Aorta (tissue), 5 donors: ENCODE results near the gene NKD1. TPM values are rescaled to one million over a fixed set of nuclear protein-coding genes. Genes with fewer than 3 reads are reported as not detected.

ENCODE experiments used
- ATAC-seq: fragments of 200-7000 bp; cut with Tn5 transposase; one replicate; pipeline ENCODE4 v1.9.1; 2022; ENCODE audit warnings: moderate library complexity; ENCODE audit not compliant: low FRiP score
- DNase-seq, 2 donors: peaks; one replicate each; pipeline ENCODE4 v3.0.0-alpha.2; 2020
- H3K27ac ChIP-seq, 2 donors: one replicate each; pipeline ENCODE4 v1.5.1; 2013; ENCODE audit warnings: low read length in 2 of 2, mild to moderate bottlenecking in 2 of 2, moderate library complexity in 2 of 2, control low read depth in 1 of 2, inconsistent platforms in 1 of 2, low read depth in 1 of 2
- H3K27me3 ChIP-seq, 2 donors: one replicate each; pipeline ENCODE4 v1.6.1; 2013; ENCODE audit warnings: control low read depth in 1 of 2, low read length in 1 of 2, mild to moderate bottlenecking in 1 of 2, moderate library complexity in 1 of 2; ENCODE audit not compliant: insufficient read depth in 2 of 2, control insufficient read depth in 1 of 2
- H3K36me3 ChIP-seq, 2 donors: one replicate each; pipeline ENCODE4 v1.6.1; 2013; ENCODE audit warnings: control low read depth in 1 of 2, low read length in 1 of 2, mild to moderate bottlenecking in 1 of 2; ENCODE audit not compliant: insufficient read depth in 2 of 2, control insufficient read depth in 1 of 2
- H3K4me1 ChIP-seq, 2 donors: one replicate each; pipeline ENCODE4 v1.6.1; 2013; ENCODE audit warnings: low read length in 2 of 2, control low read depth in 1 of 2, mild to moderate bottlenecking in 1 of 2, moderate library complexity in 1 of 2; ENCODE audit not compliant: insufficient read depth in 2 of 2, control insufficient read depth in 1 of 2
- H3K4me3 ChIP-seq, 2 donors: one replicate each; pipeline ENCODE4 v1.5.1; 2013; ENCODE audit warnings: low read length in 2 of 2, control low read depth in 1 of 2, mild to moderate bottlenecking in 1 of 2
- H3K9me3 ChIP-seq: one replicate; pipeline ENCODE4 v1.6.1; 2013; ENCODE audit warnings: mild to moderate bottlenecking, low read length; ENCODE audit not compliant: control insufficient read depth
- WGBS, 2 donors: extraction: QIAGEN DNeasy Blood & Tissue Kit; methylation state at CpG; one replicate each; pipeline ENCODE4 v1.1.7; 2013; 5-methylcytosine and 5-hydroxymethylcytosine counted together
- intact Hi-C, 2 donors: fragments of 100-400 bp; cut with DNase I; formaldehyde crosslinking; loops; one replicate each; pipeline versions ENCODE4 v1.14.2 to v1.15.0; 2022
- polyA plus RNA-seq, 2 donors: library from polyadenylated mRNA; stranded (reverse); fragments of 200-250 nt; gene quantifications; one replicate each; pipeline ENCODE4 v1.2.3, GENCODE V29; 2013
- total RNA-seq, 2 donors: library from RNA; stranded (reverse); fragmentation: NEBNext Ultra II Directional; extraction: Animal tissue kit (Norgen Biotek cat#: 25700); gene quantifications; one replicate each; pipeline ENCODE4 v1.2.1, GENCODE V29; 2021
- donor health status: healthy with polysubstance abuse.
- donor health status: Bipolar disorder and iron deficiency.
- donor health status: DM: no; HTN: no; CAD: no.
- donor health status: DM: no; HTN: no; CAD: no.
- donor health status: DM: yes; HTN: yes; CAD: no.

Gene NKD1
- total and polyA plus RNA-seq, 4 donors: 5.1 to 55.2 (median 21.0) TPM

DNA sequence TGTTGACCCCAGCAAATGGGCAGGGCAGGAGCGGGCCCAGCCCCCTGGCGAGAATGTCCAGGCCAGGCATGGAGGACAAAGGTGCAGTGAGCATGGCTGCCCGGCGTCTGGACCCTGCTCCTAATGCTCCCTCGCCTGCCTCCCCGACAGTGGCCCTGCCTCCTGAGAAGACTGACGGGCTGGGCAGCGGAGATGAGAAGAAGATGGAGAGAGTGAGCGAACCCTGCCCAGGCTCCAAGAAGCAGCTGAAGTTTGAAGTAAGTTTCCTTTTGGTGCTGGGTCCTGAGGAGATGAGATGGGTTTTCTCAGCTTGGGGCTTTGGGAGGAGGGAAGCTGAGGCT, 73.2 kb downstream of the NKD1 start:
- Histone ChIP-seq H3K9me3 (no peaks in the 10 kb centered on the region), H3K4me3 (no peak overlapping the region), H3K4me1 (peaks cover 0 to 4% of the 10 kb centered on the region in 2 donors), H3K27me3 (no peaks in the 10 kb centered on the region), H3K36me3 (no peaks in the 10 kb centered on the region), H3K27ac (no peak overlapping the region)
- intact Hi-C loops: no loop called here
- ATAC-seq: no peak
- DNase-seq: no peak
- WGBS, 2 donors: 94 to 95% methylated on average over 9 of the region's 9 CpGs

DNA sequence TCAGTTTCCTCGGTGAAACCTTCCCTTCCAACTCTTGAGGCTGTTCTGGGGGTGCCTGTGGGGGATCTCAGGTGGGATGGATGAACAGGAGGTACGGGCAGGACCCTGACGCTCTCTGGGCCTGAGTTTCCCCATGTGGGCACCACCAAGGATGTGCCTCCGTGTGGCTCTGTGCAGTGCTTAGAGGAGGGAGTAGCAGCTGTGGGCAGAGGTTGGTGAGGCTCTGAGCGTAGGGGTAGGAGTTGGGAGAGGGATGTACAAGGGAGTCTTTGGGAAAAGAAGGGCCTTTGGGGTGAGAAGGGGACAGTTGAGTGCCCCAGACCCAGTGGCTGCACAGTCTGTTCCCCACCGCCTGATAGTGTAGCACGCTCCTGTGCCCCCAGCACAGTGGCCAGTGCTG, 73.8 kb downstream of the NKD1 start:
- Histone ChIP-seq H3K4me3 (no peak overlapping the region), H3K9me3 (no peaks in the 10 kb centered on the region), H3K4me1 (peaks cover 0 to under 1% of the 10 kb centered on the region in 2 donors), H3K36me3 (no peaks in the 10 kb centered on the region), H3K27ac (no peak overlapping the region), H3K27me3 (no peaks in the 10 kb centered on the region)
- intact Hi-C loops: no loop called here
- ATAC-seq (no peak), DNase-seq (no peak)
- WGBS, 2 donors: 90 to 94% methylated on average over 7 of the region's 7 CpGs

DNA sequence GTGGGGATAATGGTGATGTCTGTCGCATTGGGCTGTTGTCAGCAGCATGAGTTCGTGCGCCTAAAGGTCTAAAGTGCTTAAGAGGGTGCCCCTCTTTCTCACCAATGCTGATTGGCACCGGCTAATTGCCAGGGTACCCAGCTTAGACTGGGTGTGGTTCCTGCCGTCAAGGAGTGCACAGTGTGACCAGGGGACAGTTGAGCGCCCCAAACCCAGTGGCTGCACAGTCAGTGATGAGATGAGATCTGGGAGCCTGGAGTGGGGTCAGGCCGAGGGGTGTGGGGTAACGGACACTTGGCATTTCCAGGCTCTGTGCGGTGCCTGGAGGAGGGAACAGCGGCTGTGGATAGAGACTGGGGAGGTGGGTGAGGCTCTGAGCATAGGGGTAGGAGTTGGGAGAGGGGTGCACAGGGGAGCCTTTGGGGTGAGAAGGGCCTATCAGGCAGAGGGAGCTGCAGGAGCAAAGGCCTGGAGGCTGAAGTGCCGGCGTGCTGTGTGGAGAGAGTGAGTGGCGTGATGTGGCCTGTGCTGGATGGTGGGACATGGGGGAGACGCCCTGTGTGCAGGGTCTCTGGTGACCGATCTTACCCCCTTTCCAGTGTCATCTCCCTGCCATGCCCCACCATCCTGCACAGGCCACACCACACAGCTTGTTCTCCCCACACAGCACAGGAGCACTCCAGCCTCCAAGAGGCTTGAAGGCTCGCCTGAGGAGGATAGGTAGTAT, 74.6 kb downstream of the NKD1 start:
- intact Hi-C loops: no loop called here
- 94 to 95% methylated on average over 16 of the region's 16 CpGs for WGBS, 2 donors

DNA sequence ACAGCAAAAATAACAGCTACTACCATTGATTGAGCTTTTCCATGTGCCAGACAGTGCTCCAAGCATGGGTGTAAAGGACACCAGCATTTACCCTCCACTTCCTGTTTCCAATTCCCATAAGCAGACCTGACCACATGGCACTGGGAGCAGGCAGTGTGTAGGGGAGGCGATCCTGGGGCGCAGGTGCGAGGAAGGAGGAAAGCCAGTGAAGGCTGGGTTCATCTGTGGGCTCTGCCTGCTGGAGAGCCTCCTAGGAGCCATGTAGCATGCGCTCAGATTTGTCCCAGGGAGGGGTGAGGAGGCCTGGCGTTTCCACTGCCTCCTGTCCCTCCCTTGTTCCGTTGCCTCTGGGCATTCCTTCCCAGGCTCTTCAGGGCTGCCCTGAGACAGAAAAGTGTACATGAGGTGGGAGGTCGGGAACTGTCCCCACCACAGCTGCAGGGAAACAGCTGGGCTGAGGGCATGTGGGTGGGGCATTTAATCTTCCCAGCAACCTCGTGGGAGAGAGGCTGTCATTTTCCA, 76.3 kb downstream of the NKD1 start:
- DNase-seq (no peak), ATAC-seq (no peak)
- Histone ChIP-seq H3K27ac (no peak overlapping the region), H3K4me1 (no peaks in the 10 kb centered on the region), H3K4me3 (no peak overlapping the region), H3K36me3 (no peaks in the 10 kb centered on the region), H3K27me3 (no peaks in the 10 kb centered on the region), H3K9me3 (no peaks in the 10 kb centered on the region)
- 72 to 82% methylated on average over 8 of the region's 8 CpGs for WGBS, 2 donors
- intact Hi-C loops: no loop called here

More for the DNA sequence above, 74.6 kb downstream of the NKD1 start:
- H3K27ac ChIP-seq: no peak overlapping the region
- no peak for DNase-seq
- no peaks in the 10 kb centered on the region for H3K9me3 ChIP-seq
- H3K36me3 ChIP-seq: no peaks in the 10 kb centered on the region
- no peaks in the 10 kb centered on the region for H3K4me1 ChIP-seq
- H3K27me3 ChIP-seq: no peaks in the 10 kb centered on the region
- ATAC-seq: no peak
- H3K4me3 ChIP-seq: no peak overlapping the region

DNA sequence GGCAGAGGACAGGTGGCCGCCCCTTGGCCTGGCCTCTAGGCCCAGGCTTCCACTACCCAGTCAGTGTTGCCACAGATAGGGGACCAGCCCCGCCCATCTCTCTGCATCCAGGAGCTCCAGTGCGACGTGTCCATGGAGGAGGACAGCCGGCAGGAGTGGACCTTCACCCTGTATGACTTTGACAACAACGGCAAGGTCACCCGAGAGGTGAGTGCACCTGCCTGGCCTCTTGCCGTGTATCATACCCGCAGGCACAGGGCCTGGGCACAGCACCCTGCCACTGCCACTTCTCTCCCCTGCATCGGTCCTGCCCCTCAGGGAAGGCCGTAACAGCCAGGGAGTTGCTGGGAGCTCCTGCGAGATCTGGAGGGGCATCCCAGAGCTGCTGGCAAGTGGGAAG, 77.2 kb downstream of the NKD1 start:
- Histone ChIP-seq H3K4me1 (no peaks in the 10 kb centered on the region), H3K4me3 (no peak overlapping the region), H3K27ac (no peak overlapping the region), H3K27me3 (no peaks in the 10 kb centered on the region), H3K9me3 (no peaks in the 10 kb centered on the region), H3K36me3 (no peaks in the 10 kb centered on the region)
- intact Hi-C loops: no loop called here
- DNase-seq (peak in 1 of 2 donors; percentile 71), ATAC-seq (no peak)
- WGBS, 2 donors: 91 to 92% methylated on average over 12 of the region's 12 CpGs

DNA sequence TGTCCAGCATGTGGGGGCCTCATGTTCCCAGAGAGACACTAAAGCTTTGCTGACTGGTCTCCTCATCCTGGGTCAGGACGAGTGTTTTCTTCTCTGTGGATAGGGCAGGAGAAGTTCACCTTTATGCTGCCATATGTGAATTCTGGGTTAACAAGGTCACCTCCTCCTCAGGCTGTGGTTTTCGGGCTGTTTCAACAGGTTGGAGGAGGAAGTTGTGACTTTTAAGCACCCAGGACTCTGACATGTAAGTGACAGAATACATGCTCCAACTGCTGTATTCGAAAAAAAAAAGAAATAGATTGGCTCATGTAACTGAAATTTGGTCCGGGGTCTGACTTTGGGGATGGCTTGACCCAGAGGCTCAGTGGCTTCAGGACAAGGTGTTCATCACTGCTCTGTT, 78.7 kb downstream of the NKD1 start:
- no peaks in the 10 kb centered on the region for H3K36me3 ChIP-seq
- intact Hi-C loops: loop anchor here in 1 of 2 donors (1.0 kb wide), 1 partner anchor 79 kb away; the partner anchor contains the start of gene NKD1
- H3K27me3 ChIP-seq: no peaks in the 10 kb centered on the region
- no peak overlapping the region for H3K4me3 ChIP-seq
- no peak for DNase-seq
- 36 to 42% methylated on average over 4 of the region's 4 CpGs for WGBS, 2 donors
- ATAC-seq: no peak
- H3K4me1 ChIP-seq: no peaks in the 10 kb centered on the region
- H3K27ac ChIP-seq: no peak overlapping the region
- no peaks in the 10 kb centered on the region for H3K9me3 ChIP-seq

DNA sequence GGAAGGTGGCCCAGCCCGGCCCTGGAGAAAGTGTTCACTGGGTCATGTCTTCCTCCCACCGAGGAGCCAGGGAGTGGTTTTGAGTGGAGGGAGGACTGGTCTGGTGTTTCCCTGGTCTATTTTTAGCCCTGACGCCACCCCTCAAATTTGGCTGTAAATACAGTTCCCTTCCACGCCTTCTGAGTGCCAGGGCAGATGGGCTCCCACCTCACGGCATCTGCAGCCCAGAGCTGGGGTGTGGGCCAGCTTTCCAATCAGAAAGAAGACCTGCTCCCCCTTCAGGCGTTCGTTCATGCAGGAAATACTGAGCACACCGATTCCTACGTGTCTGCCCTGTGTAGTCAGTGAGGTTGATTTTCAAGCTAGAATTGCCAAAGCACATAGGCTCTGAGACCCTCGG, 79.2 kb downstream of the NKD1 start:
- no peaks in the 10 kb centered on the region for H3K9me3 ChIP-seq
- H3K27me3 ChIP-seq: no peaks in the 10 kb centered on the region
- no peak overlapping the region for H3K27ac ChIP-seq
- intact Hi-C loops: loop anchor here in 1 of 2 donors (1.0 kb wide), 1 partner anchor 79 kb away; the partner anchor contains the start of gene NKD1
- ATAC-seq (peak; percentile 71), DNase-seq (peak; percentile 79 to 85)
- no peaks in the 10 kb centered on the region for H3K36me3 ChIP-seq
- no peak overlapping the region for H3K4me3 ChIP-seq
- H3K4me1 ChIP-seq: no peaks in the 10 kb centered on the region
- WGBS, 2 donors: 4% methylated on average over 10 of the region's 10 CpGs

DNA sequence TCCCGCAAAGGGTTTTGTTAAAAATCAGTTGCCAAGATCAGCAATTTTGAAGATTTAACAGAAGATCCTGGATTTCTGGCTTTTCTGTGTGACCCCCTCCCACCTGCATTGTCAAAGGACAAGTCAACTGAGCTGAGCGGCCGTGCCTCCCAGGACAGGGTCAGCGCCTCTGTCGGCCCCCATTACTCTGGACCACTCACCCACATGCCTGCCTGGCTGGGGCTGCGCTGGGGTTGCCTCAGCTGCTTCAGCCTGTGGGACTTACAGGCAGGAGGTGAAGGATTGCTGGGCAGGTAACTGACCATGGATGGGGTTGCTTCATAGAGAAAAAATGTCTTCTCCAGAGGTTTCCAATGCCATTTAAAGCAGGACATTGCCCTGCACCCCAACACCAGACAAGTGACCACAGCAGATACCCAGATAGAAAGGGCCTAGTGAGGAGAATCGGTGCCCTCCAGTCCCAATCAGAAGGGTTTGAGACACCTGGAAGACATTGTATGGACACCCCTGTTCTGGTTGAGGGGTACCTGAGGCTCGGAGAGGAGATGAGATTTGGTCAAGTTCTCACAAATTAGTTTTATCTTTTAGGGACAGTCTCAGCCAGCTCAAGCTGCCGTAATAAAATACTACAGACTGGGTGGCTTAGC, 80.1 kb downstream of the NKD1 start:
- H3K9me3 ChIP-seq: no peaks in the 10 kb centered on the region
- ATAC-seq (no peak), DNase-seq (no peak)
- H3K4me1 ChIP-seq: no peaks in the 10 kb centered on the region
- H3K4me3 ChIP-seq: no peak overlapping the region
- no peak overlapping the region for H3K27ac ChIP-seq
- no peaks in the 10 kb centered on the region for H3K27me3 ChIP-seq
- intact Hi-C loops: no loop called here
- WGBS, 2 donors: 94 to 97% methylated on average over 9 of the region's 9 CpGs
- peaks cover 0 to 3% of the 10 kb centered on the region in 2 donors for H3K36me3 ChIP-seq

DNA sequence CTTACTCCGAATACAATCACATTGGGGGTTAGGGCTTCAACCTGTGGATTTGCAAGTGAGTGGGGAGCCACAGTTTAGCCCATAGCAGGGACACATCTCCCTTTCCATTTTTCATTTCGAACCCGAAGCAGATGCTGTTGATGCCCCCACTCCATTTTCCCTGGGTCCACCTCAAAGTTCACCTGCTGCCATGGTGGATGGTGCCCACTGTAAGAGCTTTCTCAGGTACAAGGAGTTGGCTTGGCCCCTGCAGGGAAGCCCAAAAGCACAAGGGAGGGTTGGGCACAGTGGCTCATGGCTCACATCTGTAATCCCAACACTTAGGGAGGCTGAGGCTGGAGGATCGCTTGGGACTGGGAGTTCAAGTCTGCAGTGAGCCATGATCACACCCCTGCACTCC, 81.1 kb downstream of the NKD1 start:
- ATAC-seq: no peak
- H3K4me1 ChIP-seq: no peaks in the 10 kb centered on the region
- peaks cover 0 to 3% of the 10 kb centered on the region in 2 donors for H3K36me3 ChIP-seq
- no peaks in the 10 kb centered on the region for H3K9me3 ChIP-seq
- intact Hi-C loops: no loop called here
- 86 to 90% methylated on average over 4 of the region's 4 CpGs for WGBS, 2 donors
- H3K27me3 ChIP-seq: no peaks in the 10 kb centered on the region
- no peak overlapping the region for H3K4me3 ChIP-seq
- DNase-seq: no peak
- no peak overlapping the region for H3K27ac ChIP-seq
